NCI-H1417 (cell line): Measurements from ENCODE around the gene LRRC73.
"Not testable (repeated sequence)": the region's sequence is repeated elsewhere in the genome, so short reads cannot be mapped to it uniquely, and the experiment has no call there.

Source experiments
- DNase-seq, 3 experiments: peaks; one replicate each; lab custom pipeline; 2025; lab: John Stamatoyannopoulos, UW

Gene LRRC73

GRCh38 chr6:43492673-43493072, 17.5 kb downstream of the LRRC73 start:
- DNase-seq, result no peak

- no peak for DNase-seq
These were observed 18.1 kb downstream of the LRRC73 start for GRCh38 chr6:43491750-43492661.

GRCh38 chr6:43490523-43490939, 19.6 kb downstream of the LRRC73 start:
- no peak for DNase-seq

- DNase-seq, result no peak
These were observed 20.7 kb downstream of the LRRC73 start for GRCh38 chr6:43489277-43490072.

- DNase-seq, result no peak
These were observed 21.4 kb downstream of the LRRC73 start for GRCh38 chr6:43488667-43489276.

- DNase-seq, result no peak
These were observed 28.4 kb downstream of the LRRC73 start for GRCh38 chr6:43481591-43482236.

- no peak for DNase-seq
These were observed 29.1 kb downstream of the LRRC73 start for GRCh38 chr6:43481075-43481474.

- no peak for DNase-seq
These were observed 32.2 kb downstream of the LRRC73 start for GRCh38 chr6:43478008-43478372.

GRCh38 chr6:43477235-43478007, 32.7 kb downstream of the LRRC73 start, which contains the start of gene TJAP1:
TJAP1 (plus strand) TSS chr6:43477570; CDS start chr6:43499002, 21,432 bp downstream.
- DNase-seq, result peak; percentile 87 to 93 (median 91)

- DNase-seq, result no peak
These were observed 33.4 kb downstream of the LRRC73 start for GRCh38 chr6:43476746-43477145.

GRCh38 chr6:43475516-43475915, 34.6 kb downstream of the LRRC73 start:
- DNase-seq, result no peak

GRCh38 chr6:43472515-43472914, 37.6 kb downstream of the LRRC73 start:
- DNase-seq, result no peak

- no peak for DNase-seq
These were observed 38.7 kb downstream of the LRRC73 start for GRCh38 chr6:43471399-43471798.

GRCh38 chr6:43469947-43470346, 40.2 kb downstream of the LRRC73 start:
- DNase-seq, result no peak

GRCh38 chr6:43468748-43469681, 41.1 kb downstream of the LRRC73 start:
- DNase-seq, result peak in 1 of 3 experiments; percentile 41

- DNase-seq, result no peak
These were observed 41.9 kb downstream of the LRRC73 start for GRCh38 chr6:43468240-43468639.

GRCh38 chr6:43467752-43468151, 42.4 kb downstream of the LRRC73 start:
- no peak for DNase-seq

GRCh38 chr6:43467265-43467664, 42.9 kb downstream of the LRRC73 start:
- not testable (repeated sequence) for DNase-seq

- DNase-seq, result no peak
These were observed 44.2 kb downstream of the LRRC73 start for GRCh38 chr6:43465948-43466347.

- DNase-seq, result no peak
These were observed 45.8 kb downstream of the LRRC73 start for GRCh38 chr6:43464337-43464736.
